ENCODE measurements around the gene F7. TPM values are rescaled to one million over a fixed set of nuclear protein-coding genes. Genes with fewer than 3 reads are reported as not detected.

The F7 gene
- total and polyA plus RNA-seq, 3 experiments from 2014 or later = 0.14 to 0.29 (median 0.22) TPM

DNA sequence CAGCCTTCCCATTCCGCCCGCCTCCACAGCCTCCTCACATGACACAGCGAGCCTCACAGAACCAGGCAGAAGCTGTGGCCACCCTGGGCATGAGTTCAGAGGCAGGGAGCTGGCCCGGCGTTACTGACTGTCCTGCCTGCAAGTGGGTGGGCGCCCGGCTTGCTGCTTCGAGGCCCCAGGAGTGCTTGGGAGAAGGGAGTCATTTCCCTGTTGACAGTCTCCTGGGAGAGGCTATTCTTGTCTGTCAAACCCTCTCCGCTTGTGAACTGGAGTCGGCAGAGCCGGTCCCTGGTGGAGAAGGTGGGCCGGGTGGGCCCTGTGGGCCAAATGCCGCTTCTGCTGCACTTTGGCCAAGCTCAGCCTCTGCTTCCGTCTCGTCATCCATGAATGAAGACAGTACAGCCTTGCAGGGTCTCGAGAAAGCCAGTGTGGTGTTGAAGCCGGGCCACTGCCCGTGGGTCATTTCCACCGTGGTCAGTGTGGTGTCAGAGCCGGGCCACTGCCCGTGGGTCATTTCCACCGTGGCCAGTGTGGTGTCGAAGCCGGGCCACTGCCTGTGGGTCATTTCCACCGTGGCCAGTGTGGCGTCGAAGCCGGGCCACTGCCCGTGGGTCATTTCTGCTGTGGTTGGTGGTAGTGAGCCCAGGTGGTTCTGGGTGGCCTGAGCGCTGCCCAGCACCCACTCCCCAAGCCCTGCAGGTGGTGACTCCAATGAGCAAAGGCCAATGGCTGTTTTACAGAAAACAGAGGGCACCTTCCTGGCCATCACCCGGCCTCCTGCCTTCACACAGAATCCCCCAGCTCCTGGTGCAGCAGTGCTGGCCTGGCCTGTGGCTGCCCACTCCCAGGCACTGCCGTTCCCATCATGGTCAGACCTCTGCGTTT lies 13.5 kb upstream of the F7 start:
- Histone ChIP-seq H3K9me3 (ENCODE audit: low read length) (no peaks in the 10 kb centered on the region), H3K36me3 (ENCODE audit: insufficient read depth, low read length) (no peaks in the 10 kb centered on the region), H3K4me1 (ENCODE audit: insufficient read depth, low read length) (no peaks in the 10 kb centered on the region), H3K27me3 (ENCODE audit: insufficient read depth, low read length, poor library complexity, severe bottlenecking) (no peaks in the 10 kb centered on the region), H3K27ac (ENCODE audit: low read depth, low read length) (no peak overlapping the region), H3K4me3 (ENCODE audit: low read length) (no peak overlapping the region)
- Mint-ChIP-seq H3K4me3 (no peak overlapping the region), H3K4me1 (no peaks in the 10 kb centered on the region), H3K27ac (no peak overlapping the region), H3K27me3 (no peaks in the 10 kb centered on the region), H3K36me3 (peaks cover 0 to 19% (median 4%) of the 10 kb centered on the region in 3 donors), H3K9me3 (no peaks in the 10 kb centered on the region)
- POLR2A ChIA-PET = no interaction called here
- CTCF ChIA-PET = no interaction called here
- DNase-seq = peak in 1 of 5 donors; percentile 34

DNA sequence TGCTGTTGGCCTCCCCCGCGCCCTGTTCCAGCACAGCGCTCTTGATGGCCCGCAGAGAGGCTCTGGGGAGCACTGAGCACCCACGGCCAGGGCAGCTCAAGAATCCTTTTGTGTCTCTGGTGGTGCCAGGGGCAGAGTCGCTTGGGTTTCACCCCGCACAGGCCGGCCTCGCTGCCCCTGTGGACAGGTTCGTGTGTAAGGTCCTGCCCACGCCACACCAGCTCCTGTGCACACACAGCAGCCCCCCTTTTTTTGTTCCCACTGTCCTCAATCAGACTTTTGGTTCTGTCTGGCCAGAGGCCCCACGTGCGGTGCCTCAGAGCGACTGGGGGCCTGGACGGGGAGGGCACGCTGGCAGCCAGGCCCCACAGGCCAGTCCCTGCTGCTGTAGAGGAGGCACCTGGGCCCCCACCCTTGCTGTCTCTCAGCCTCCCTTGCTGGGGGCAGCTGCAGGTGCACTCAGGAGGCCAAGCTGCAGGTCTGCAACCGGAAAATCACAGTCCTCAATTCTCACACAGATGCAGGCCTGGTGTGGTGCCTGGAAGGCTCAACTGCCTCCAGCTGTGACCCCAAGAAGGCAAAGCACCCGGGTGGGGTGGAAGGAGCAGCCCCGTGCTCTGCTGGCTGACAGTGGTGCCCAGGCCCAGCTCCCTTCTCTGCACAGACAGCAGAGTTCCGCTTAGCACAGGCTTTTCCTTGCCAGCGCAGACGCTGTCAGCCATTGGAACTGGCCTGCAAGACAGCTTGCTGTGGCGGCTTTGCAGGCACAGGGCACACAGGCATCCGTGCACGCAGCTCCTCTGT lies 12.6 kb upstream of the F7 start:
- Histone ChIP-seq H3K36me3 (ENCODE audit: insufficient read depth, low read length) (no peaks in the 10 kb centered on the region), H3K9me3 (ENCODE audit: low read length) (no peaks in the 10 kb centered on the region), H3K4me3 (ENCODE audit: low read length) (no peak overlapping the region), H3K27me3 (ENCODE audit: insufficient read depth, low read length, poor library complexity, severe bottlenecking) (no peaks in the 10 kb centered on the region), H3K4me1 (ENCODE audit: insufficient read depth, low read length) (no peaks in the 10 kb centered on the region), H3K27ac (ENCODE audit: low read depth, low read length) (no peak overlapping the region)
- Mint-ChIP-seq H3K36me3 (peaks cover 0 to 13% (median 2%) of the 10 kb centered on the region in 3 donors), H3K27me3 (no peaks in the 10 kb centered on the region), H3K27ac (no peak overlapping the region), H3K4me1 (no peaks in the 10 kb centered on the region), H3K4me3 (no peak overlapping the region), H3K9me3 (no peaks in the 10 kb centered on the region)
- ChIA-PET CTCF (no interaction called here), POLR2A (no interaction called here)
- peak in 1 of 5 donors; percentile 20 for DNase-seq

DNA sequence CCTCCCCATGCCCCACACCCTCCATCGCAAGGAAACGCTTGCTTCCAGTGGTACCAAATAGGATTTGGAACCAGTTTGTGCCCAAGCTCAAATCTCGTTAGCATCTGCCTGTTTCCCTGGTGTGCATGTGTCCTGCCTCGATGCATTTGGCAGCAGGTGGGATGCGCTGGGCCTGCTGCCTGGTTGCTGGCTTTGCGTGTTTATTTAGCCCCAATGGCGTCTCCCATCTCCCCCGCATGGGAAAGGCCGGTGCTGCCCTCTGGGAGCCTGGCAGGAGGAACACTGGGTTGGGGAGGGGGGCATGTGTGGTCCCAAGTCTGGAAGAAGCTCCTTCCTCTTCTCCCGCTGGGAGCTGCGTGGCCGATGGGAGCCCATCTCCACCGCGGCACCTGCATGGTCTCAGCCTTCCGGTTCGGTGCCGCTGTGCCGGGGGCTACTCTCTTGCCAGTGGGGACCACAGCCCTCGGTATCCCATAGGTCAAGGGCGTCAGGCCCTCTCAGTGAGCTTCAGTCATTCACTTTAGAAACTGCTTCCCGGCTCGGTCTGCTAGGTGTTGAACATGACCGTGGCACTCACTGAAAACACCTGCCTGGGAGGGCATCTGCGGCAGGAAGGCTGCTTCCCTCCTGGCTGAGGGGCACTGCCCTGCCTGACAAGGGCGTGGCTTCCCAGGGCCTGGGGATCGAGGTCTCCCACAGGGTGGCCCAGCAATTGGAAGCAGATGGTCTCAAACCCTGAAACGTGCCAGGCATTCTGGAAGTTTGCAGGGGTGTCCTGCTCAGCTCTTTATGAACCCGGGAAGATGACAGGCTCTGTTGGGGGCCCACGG lies 11.8 kb upstream of the F7 start:
- Mint-ChIP-seq H3K4me3 (no peak overlapping the region), H3K9me3 (no peaks in the 10 kb centered on the region), H3K36me3 (peaks cover 0 to 14% (median 1%) of the 10 kb centered on the region in 3 donors), H3K27me3 (no peaks in the 10 kb centered on the region), H3K4me1 (no peaks in the 10 kb centered on the region), H3K27ac (no peak overlapping the region)
- Histone ChIP-seq H3K36me3 (ENCODE audit: insufficient read depth, low read length) (no peaks in the 10 kb centered on the region), H3K27ac (ENCODE audit: low read depth, low read length) (no peak overlapping the region), H3K4me3 (ENCODE audit: low read length) (no peak overlapping the region), H3K4me1 (ENCODE audit: insufficient read depth, low read length) (no peaks in the 10 kb centered on the region), H3K9me3 (ENCODE audit: low read length) (no peaks in the 10 kb centered on the region), H3K27me3 (ENCODE audit: insufficient read depth, low read length, poor library complexity, severe bottlenecking) (no peaks in the 10 kb centered on the region)
- POLR2A ChIA-PET = no interaction called here
- CTCF ChIA-PET = no interaction called here
- peak in 1 of 5 donors; percentile 26 for DNase-seq

DNA sequence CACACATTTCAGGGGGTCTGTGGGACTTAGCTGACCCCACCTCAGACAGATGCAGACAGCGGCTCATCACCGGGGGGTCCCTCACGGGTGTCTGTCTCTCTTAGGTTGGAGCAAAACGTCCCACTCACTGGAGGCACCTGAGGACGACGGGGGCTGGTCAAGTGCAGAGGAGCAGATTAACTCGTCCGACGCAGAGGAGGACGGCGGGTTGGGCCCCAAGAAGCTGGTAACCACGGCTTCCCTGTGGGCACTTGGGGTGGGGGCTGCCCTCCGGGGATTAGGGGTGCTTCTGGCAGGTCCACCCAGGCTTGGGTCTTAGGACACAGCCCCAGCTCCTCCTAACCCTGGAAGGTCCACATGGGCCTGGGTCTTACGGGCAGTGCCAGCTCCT lies 11.2 kb upstream of the F7 start:
- POLR2A ChIA-PET = no interaction called here
- peaks cover 0 to 11% (median 0%) of the 10 kb centered on the region in 3 donors for H3K36me3 Mint-ChIP-seq

DNA sequence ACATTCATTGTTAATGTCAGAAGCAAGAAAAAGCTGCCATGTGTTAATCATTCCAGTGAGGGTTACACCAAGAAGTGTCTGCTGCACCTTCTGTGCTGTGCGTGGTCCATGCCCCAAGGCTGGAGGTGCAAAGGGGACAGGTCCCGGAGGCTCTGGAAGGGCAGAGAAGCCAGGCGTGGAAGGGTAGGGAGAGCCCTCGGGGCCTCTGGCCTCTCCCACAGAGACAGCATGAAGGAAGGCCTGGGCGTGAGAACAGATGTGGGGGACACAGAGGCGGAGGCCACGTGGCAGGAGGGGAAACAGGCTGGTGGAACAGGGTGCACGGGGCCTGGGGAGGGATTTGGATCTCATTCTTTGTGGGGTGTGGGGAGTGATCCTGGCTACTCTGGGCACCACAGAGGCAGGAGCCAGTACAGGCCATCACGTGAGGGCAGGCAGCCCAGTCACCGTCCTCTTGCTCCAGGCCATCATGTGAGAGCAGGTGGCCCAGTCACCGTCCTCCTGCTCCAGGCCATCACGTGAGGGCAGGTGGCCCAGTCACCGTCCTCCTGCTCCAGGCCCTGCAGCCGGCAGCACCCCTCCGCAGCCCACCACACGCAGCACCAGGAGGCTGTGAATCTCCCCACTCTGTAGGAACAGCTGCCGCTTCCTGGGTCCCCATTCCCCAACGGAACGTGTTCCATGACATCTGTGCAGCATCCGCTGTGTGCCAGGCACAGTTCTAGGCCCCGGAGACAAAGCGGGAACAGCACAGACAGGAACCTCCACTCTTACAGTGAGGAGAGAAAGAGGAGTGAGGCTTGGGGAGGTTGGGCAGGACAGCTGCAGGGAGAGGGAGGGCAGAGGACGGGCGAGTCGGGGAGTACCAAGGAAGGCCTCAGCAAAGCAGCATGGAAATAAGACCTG lies 10.2 kb upstream of the F7 start:
- peak in 1 of 5 donors; percentile 45 for DNase-seq
- H3K27me3 Mint-ChIP-seq = no peaks in the 10 kb centered on the region
- Histone ChIP-seq H3K9me3 (ENCODE audit: low read length) (no peaks in the 10 kb centered on the region), H3K27ac (ENCODE audit: low read depth, low read length) (no peak overlapping the region), H3K36me3 (ENCODE audit: insufficient read depth, low read length) (no peaks in the 10 kb centered on the region), H3K27me3 (ENCODE audit: insufficient read depth, low read length, poor library complexity, severe bottlenecking) (no peaks in the 10 kb centered on the region), H3K4me3 (ENCODE audit: low read length) (no peak overlapping the region), H3K4me1 (ENCODE audit: insufficient read depth, low read length) (no peaks in the 10 kb centered on the region)
- H3K4me1 Mint-ChIP-seq = no peaks in the 10 kb centered on the region
- peaks cover 0 to 6% (median 0%) of the 10 kb centered on the region in 3 donors for H3K36me3 Mint-ChIP-seq
- POLR2A ChIA-PET = no interaction called here
- no peaks in the 10 kb centered on the region for H3K9me3 Mint-ChIP-seq
- no peak overlapping the region for H3K27ac Mint-ChIP-seq
- no peak overlapping the region for H3K4me3 Mint-ChIP-seq
- CTCF ChIA-PET = no interaction called here

More for the DNA sequence above, 11.2 kb upstream of the F7 start:
- Histone ChIP-seq H3K9me3 (ENCODE audit: low read length) (no peaks in the 10 kb centered on the region), H3K4me1 (ENCODE audit: insufficient read depth, low read length) (no peaks in the 10 kb centered on the region), H3K27me3 (ENCODE audit: insufficient read depth, low read length, poor library complexity, severe bottlenecking) (no peaks in the 10 kb centered on the region), H3K27ac (ENCODE audit: low read depth, low read length) (no peak overlapping the region), H3K4me3 (ENCODE audit: low read length) (no peak overlapping the region), H3K36me3 (ENCODE audit: insufficient read depth, low read length) (no peaks in the 10 kb centered on the region)
- DNase-seq = peak in 1 of 5 donors; percentile 30
- CTCF ChIA-PET = no interaction called here
- Mint-ChIP-seq H3K4me1 (no peaks in the 10 kb centered on the region), H3K27ac (peak overlapping the region in 1 of 8 donors; percentile 57), H3K4me3 (no peak overlapping the region), H3K9me3 (no peaks in the 10 kb centered on the region), H3K27me3 (no peaks in the 10 kb centered on the region)

DNA sequence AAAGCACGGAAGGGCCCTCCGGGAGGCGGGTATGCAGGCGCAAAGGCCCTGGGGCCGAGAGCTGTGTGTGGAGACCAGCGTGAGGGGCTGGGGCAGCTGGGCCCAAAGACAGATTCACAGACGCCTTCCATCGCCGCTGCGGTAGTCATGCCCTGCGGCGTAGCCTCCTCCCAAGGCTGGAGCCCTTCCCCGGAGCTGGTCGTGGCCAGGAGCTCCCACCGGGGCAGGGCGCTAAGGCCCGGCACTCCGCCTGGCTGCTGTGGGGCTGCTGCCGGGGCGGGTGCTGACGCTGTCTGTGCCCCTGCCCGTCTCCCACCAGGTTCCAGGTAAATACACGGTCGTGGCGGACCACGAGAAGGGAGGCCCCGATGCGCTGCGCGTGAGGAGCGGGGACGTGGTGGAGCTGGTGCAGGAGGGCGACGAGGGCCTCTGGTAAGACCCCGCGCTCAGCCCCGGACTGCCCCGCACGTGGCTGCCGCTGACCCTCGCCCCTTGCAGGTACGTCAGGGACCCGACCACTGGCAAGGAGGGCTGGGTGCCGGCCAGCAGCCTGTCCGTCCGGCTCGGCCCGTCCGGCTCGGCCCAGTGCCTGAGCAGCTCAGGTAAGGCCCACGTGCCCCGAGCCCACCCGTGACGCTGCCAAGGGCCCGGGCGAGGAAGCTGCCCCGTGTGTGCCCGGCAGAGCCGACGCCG lies 9.4 kb upstream of the F7 start:
- peaks cover 0 to 4% (median 0%) of the 10 kb centered on the region in 3 donors for H3K36me3 Mint-ChIP-seq
- Histone ChIP-seq H3K36me3 (ENCODE audit: insufficient read depth, low read length) (no peaks in the 10 kb centered on the region), H3K9me3 (ENCODE audit: low read length) (no peaks in the 10 kb centered on the region), H3K27me3 (ENCODE audit: insufficient read depth, low read length, poor library complexity, severe bottlenecking) (no peaks in the 10 kb centered on the region), H3K4me1 (ENCODE audit: insufficient read depth, low read length) (no peaks in the 10 kb centered on the region), H3K27ac (ENCODE audit: low read depth, low read length) (no peak overlapping the region), H3K4me3 (ENCODE audit: low read length) (no peak overlapping the region)
- H3K4me1 Mint-ChIP-seq = no peaks in the 10 kb centered on the region
- ChIA-PET POLR2A (no interaction called here), CTCF (no interaction called here)
- DNase-seq = no peak
- H3K27ac Mint-ChIP-seq = no peak overlapping the region
- H3K4me3 Mint-ChIP-seq = no peak overlapping the region
- H3K27me3 Mint-ChIP-seq = no peaks in the 10 kb centered on the region
- no peaks in the 10 kb centered on the region for H3K9me3 Mint-ChIP-seq

DNA sequence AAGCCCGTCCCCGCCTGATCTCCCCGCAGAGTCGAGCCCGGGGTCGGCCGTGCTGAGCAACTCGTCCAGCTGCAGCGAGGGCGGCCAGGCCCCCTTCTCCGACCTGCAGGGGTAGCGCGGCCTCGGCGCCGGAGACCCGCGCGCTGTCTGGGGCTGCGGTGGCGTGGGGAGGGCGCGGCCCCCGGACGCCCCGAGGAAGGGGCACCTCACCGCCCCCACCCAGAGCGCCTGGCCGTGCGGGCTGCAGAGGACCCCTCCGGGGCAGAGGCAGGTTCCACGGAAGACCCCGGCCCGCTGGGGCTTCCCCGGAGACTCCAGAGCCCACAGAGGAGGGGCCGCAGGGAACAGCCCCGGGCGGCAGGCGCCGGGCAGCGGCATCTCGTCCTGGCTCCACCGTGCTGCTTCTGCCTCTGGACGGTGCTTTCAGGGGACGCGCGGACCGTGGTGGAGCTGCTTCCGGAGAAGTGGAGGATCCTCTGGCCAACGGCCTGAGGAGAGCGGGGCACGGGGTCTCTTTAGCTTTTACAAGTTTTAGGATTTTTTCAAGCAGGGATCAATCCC lies 8.8 kb upstream of the F7 start:
- POLR2A ChIA-PET = no interaction called here
- H3K27ac Mint-ChIP-seq = no peak overlapping the region

More for the DNA sequence above, 8.8 kb upstream of the F7 start:
- Histone ChIP-seq H3K9me3 (ENCODE audit: low read length) (no peaks in the 10 kb centered on the region), H3K4me1 (ENCODE audit: insufficient read depth, low read length) (no peaks in the 10 kb centered on the region), H3K27me3 (ENCODE audit: insufficient read depth, low read length, poor library complexity, severe bottlenecking) (no peaks in the 10 kb centered on the region), H3K36me3 (ENCODE audit: insufficient read depth, low read length) (no peaks in the 10 kb centered on the region), H3K27ac (ENCODE audit: low read depth, low read length) (no peak overlapping the region), H3K4me3 (ENCODE audit: low read length) (no peak overlapping the region)
- H3K9me3 Mint-ChIP-seq = no peaks in the 10 kb centered on the region
- H3K27me3 Mint-ChIP-seq = no peaks in the 10 kb centered on the region
- no peak overlapping the region for H3K4me3 Mint-ChIP-seq
- DNase-seq = no peak
- H3K36me3 Mint-ChIP-seq = peaks cover 0 to 4% (median 0%) of the 10 kb centered on the region in 3 donors
- H3K4me1 Mint-ChIP-seq = no peaks in the 10 kb centered on the region
- CTCF ChIA-PET = no interaction called here
